ENCODE measurements around the gene LRIG3. TPM values are rescaled to one million over a fixed set of nuclear protein-coding genes. Genes with fewer than 3 reads are reported as not detected.

Gene LRIG3
- total and polyA plus RNA-seq, 4 donors = 6.5 to 111 (median 22.1) TPM

- Histone ChIP-seq H3K4me1 (ENCODE audit: control insufficient read depth in 5 of 5, insufficient read depth in 5 of 5, low read length in 5 of 5) (peaks cover 0 to 52% (median 15%) of the 10 kb centered on the region in 5 donors), H3K36me3 (ENCODE audit: control insufficient read depth in 4 of 4, insufficient read depth in 4 of 4, low read length in 4 of 4) (peaks cover 0 to 17% (median 8%) of the 10 kb centered on the region in 4 donors)
- 45 to 51% methylated on average over 4 of the region's 4 CpGs for WGBS, 2 donors
Measured at GRCh38 chr12:58915634-58916033, 4.7 kb downstream of the LRIG3 start.

GRCh38 chr12:58915037-58915436 lies 5.3 kb downstream of the LRIG3 start:
- 53 to 69% methylated on average over 2 of the region's 2 CpGs for WGBS, 2 donors
- peaks cover 0 to 17% (median 9%) of the 10 kb centered on the region in 4 donors for H3K36me3 ChIP-seq (ENCODE audit: control insufficient read depth in 4 of 4, insufficient read depth in 4 of 4, low read length in 4 of 4)
- H3K27me3 ChIP-seq (ENCODE audit: control insufficient read depth in 3 of 3, insufficient read depth in 3 of 3, low read length in 2 of 3) = no peaks in the 10 kb centered on the region
- no peak for TF ChIP-seq CTCF (IDR thresholded peaks at IDR 0.05; ENCODE audit: control extremely low read depth, extremely low read depth)
- ATAC-seq (ENCODE audit: insufficient read depth, low FRiP score) (no peak), DNase-seq (no peak)
- H3K4me3 ChIP-seq = no peak overlapping the region
- H3K27ac ChIP-seq (ENCODE audit: low read depth in 1 of 2, low read length in 1 of 2) = no peak overlapping the region
- H3K9me3 ChIP-seq (ENCODE audit: control insufficient read depth in 4 of 4, insufficient read depth in 3 of 4, low read length in 3 of 4) = peaks cover 0 to 2% (median 0%) of the 10 kb centered on the region in 4 donors
- H3K4me1 ChIP-seq (ENCODE audit: control insufficient read depth in 5 of 5, insufficient read depth in 5 of 5, low read length in 5 of 5) = peaks cover 0 to 50% (median 15%) of the 10 kb centered on the region in 5 donors
- H3K9ac ChIP-seq (ENCODE audit: insufficient read depth in 1 of 2, low read length in 2 of 2) = peak overlapping the region in 1 of 2 donors; percentile 66

More at GRCh38 chr12:58915634-58916033, 4.7 kb downstream of the LRIG3 start:
- no peak for ATAC-seq (ENCODE audit: insufficient read depth, low FRiP score)
- no peak for TF ChIP-seq CTCF (IDR thresholded peaks at IDR 0.05; ENCODE audit: control extremely low read depth, extremely low read depth)
- DNase-seq = peak; percentile 61 to 89 (median 81)
- Histone ChIP-seq H3K9ac (ENCODE audit: insufficient read depth in 1 of 2, low read length in 2 of 2) (peak overlapping the region in 1 of 2 donors; percentile 66), H3K4me3 (no peak overlapping the region), H3K27me3 (ENCODE audit: control insufficient read depth in 3 of 3, insufficient read depth in 3 of 3, low read length in 2 of 3) (no peaks in the 10 kb centered on the region), H3K9me3 (ENCODE audit: control insufficient read depth in 4 of 4, insufficient read depth in 3 of 4, low read length in 3 of 4) (peaks cover 0 to 2% (median 0%) of the 10 kb centered on the region in 4 donors), H3K27ac (ENCODE audit: low read depth in 1 of 2, low read length in 1 of 2) (peak overlapping the region in 1 of 2 donors; percentile 53)

GRCh38 chr12:58914457-58914856 lies 5.8 kb downstream of the LRIG3 start:
- 71 to 72% methylated on average over 2 of the region's 2 CpGs for WGBS, 2 donors
- peak overlapping the region in 1 of 2 donors; percentile 18 for H3K9ac ChIP-seq (ENCODE audit: insufficient read depth in 1 of 2, low read length in 2 of 2)
- DNase-seq = no peak

More at GRCh38 chr12:58914457-58914856, 5.8 kb downstream of the LRIG3 start:
- Histone ChIP-seq H3K4me1 (ENCODE audit: control insufficient read depth in 5 of 5, insufficient read depth in 5 of 5, low read length in 5 of 5) (peaks cover 0 to 50% (median 15%) of the 10 kb centered on the region in 5 donors), H3K27ac (ENCODE audit: low read depth in 1 of 2, low read length in 1 of 2) (no peak overlapping the region), H3K4me3 (no peak overlapping the region), H3K9me3 (ENCODE audit: control insufficient read depth in 4 of 4, insufficient read depth in 3 of 4, low read length in 3 of 4) (peaks cover 0 to under 1% (median 0%) of the 10 kb centered on the region in 4 donors), H3K27me3 (ENCODE audit: control insufficient read depth in 3 of 3, insufficient read depth in 3 of 3, low read length in 2 of 3) (no peaks in the 10 kb centered on the region), H3K36me3 (ENCODE audit: control insufficient read depth in 4 of 4, insufficient read depth in 4 of 4, low read length in 4 of 4) (peaks cover 3 to 19% (median 9%) of the 10 kb centered on the region in 4 donors)
- ATAC-seq (ENCODE audit: insufficient read depth, low FRiP score) = no peak
- TF ChIP-seq CTCF (IDR thresholded peaks at IDR 0.05; ENCODE audit: control extremely low read depth, extremely low read depth) = no peak
